Kidney epithelial cell (primary cell): ENCODE data around the gene UNC93A. TPM values are rescaled to one million over a fixed set of nuclear protein-coding genes. Genes with fewer than 3 reads are reported as not detected.
"Not testable (repeated sequence)": the region's sequence is repeated elsewhere in the genome, so short reads cannot be mapped to it uniquely, and the experiment has no call there.

ENCODE experiments used
- DNase-seq: peaks from one replicate; pipeline ENCODE4 v3.0.0-alpha.2; 2010; ENCODE audit warnings: low read depth
- H3K27me3 ChIP-seq: 2 replicates; pipeline ENCODE4 v1.6.0; 2011; ENCODE audit warnings: low read length; ENCODE audit not compliant: control insufficient read depth, insufficient read depth
- H3K36me3 ChIP-seq: 2 replicates; pipeline ENCODE4 v1.5.1; 2011; ENCODE audit warnings: low read length; ENCODE audit not compliant: control insufficient read depth, insufficient read depth
- H3K4me3 ChIP-seq: 2 replicates; pipeline ENCODE4 v1.5.1; 2011; ENCODE audit warnings: low read depth, mild to moderate bottlenecking, control low read depth, low read length
- CTCF ChIP-seq: IDR thresholded peaks from 2 replicates; pipeline ENCODE4 v1.5.1; 2011; ENCODE audit warnings: mild to moderate bottlenecking, moderate library complexity, low read length, control low read depth, inconsistent platforms; ENCODE audit not compliant: insufficient read depth, poor library complexity, severe bottlenecking
- total RNA-seq: library from RNA; depleted of rRNA; stranded (reverse); fragments of >200 nt; gene quantifications from 2 replicates; pipeline ENCODE4 v1.2.3, GENCODE V29; 2015

UNC93A gene
- total RNA-seq, 1 donor from 2014 or later, result not detected

- H3K27me3 ChIP-seq, result peaks cover 3% of the 10 kb centered on the region
- DNase-seq, result no peak
- TF ChIP-seq CTCF, result no peak
- no peak overlapping the region for H3K4me3 ChIP-seq
- H3K36me3 ChIP-seq, result no peaks in the 10 kb centered on the region
These were observed 18.3 kb upstream of the UNC93A start for GRCh38 chr6:167272696-167273379.

- no peak for TF ChIP-seq CTCF
- H3K36me3 ChIP-seq, result no peaks in the 10 kb centered on the region
- H3K27me3 ChIP-seq, result peaks cover 3% of the 10 kb centered on the region
- H3K4me3 ChIP-seq, result no peak overlapping the region
- no peak for DNase-seq
These were observed 16.8 kb upstream of the UNC93A start for GRCh38 chr6:167274270-167274669.

- H3K4me3 ChIP-seq, result no peak overlapping the region
- H3K27me3 ChIP-seq, result peaks cover 3% of the 10 kb centered on the region
- DNase-seq, result no peak
- TF ChIP-seq CTCF, result no peak
- H3K36me3 ChIP-seq, result no peaks in the 10 kb centered on the region
These were observed 16.1 kb upstream of the UNC93A start for GRCh38 chr6:167275001-167275400.

GRCh38 chr6:167275436-167275835 is 15.7 kb upstream of the UNC93A start:
- no peak for DNase-seq
- Histone ChIP-seq H3K27me3 (peaks cover 3% of the 10 kb centered on the region), H3K36me3 (no peaks in the 10 kb centered on the region), H3K4me3 (no peak overlapping the region)
- TF ChIP-seq CTCF, result no peak

GRCh38 chr6:167276772-167277533 is 14.2 kb upstream of the UNC93A start:
- no peak overlapping the region for H3K4me3 ChIP-seq
- no peak for TF ChIP-seq CTCF
- H3K27me3 ChIP-seq, result peaks cover 5% of the 10 kb centered on the region
- H3K36me3 ChIP-seq, result no peaks in the 10 kb centered on the region
- DNase-seq, result no peak

- not testable (repeated sequence) for H3K36me3 ChIP-seq, H3K4me3 ChIP-seq, H3K27me3 ChIP-seq, DNase-seq
These were observed 12.8 kb upstream of the UNC93A start for GRCh38 chr6:167278173-167278940.
